ENCODE data around the gene SFRP2. TPM values are rescaled to one million over a fixed set of nuclear protein-coding genes. Genes with fewer than 3 reads are reported as not detected.

The SFRP2 gene
- total and polyA plus RNA-seq, 12 donors: 0.30 to 5.2 (median 0.77) TPM; not detected in 5

DNA sequence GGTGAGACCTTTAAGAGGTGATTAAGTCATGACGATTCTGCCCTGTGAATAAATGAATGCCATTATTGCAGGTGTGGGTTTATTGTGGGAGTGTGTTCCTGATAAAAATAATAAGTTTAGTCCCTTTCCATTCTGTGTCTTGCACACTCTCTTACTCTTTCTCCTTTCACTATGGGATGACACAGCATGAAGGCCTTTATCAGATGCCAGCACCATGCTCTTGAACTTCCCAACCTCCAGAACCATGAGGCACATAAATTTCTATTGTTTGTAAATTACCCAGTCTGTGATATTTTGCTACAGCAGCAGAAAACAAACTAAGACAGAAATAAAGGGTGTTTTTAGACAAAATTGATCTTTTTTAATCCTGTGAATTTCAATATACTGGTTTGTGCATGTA is 10.5 kb downstream of the SFRP2 start:
- TF ChIP-seq, protein P1, sequence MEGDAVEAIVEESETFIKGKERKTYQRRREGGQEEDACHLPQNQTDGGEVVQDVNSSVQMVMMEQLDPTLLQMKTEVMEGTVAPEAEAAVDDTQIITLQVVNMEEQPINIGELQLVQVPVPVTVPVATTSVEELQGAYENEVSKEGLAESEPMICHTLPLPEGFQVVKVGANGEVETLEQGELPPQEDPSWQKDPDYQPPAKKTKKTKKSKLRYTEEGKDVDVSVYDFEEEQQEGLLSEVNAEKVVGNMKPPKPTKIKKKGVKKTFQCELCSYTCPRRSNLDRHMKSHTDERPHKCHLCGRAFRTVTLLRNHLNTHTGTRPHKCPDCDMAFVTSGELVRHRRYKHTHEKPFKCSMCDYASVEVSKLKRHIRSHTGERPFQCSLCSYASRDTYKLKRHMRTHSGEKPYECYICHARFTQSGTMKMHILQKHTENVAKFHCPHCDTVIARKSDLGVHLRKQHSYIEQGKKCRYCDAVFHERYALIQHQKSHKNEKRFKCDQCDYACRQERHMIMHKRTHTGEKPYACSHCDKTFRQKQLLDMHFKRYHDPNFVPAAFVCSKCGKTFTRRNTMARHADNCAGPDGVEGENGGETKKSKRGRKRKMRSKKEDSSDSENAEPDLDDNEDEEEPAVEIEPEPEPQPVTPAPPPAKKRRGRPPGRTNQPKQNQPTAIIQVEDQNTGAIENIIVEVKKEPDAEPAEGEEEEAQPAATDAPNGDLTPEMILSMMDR (IDR thresholded peaks at IDR 0.05): no peak
- Histone ChIP-seq H3K4me1 (no peaks in the 10 kb centered on the region), H3K36me3 (no peaks in the 10 kb centered on the region), H3K27me3 (peaks cover 0 to 70% (median 39%) of the 10 kb centered on the region in 7 donors), H3K9me3 (peaks cover 0 to 5% (median 0%) of the 10 kb centered on the region in 11 donors), H3K27ac (no peak overlapping the region), H3K4me3 (no peak overlapping the region)
- no peak for ATAC-seq
- intact Hi-C loops (cut with DNase I): no loop called here
- no peak for DNase-seq
- 88 to 94% methylated on average over 1 of the region's 1 CpG for WGBS, 2 donors

DNA sequence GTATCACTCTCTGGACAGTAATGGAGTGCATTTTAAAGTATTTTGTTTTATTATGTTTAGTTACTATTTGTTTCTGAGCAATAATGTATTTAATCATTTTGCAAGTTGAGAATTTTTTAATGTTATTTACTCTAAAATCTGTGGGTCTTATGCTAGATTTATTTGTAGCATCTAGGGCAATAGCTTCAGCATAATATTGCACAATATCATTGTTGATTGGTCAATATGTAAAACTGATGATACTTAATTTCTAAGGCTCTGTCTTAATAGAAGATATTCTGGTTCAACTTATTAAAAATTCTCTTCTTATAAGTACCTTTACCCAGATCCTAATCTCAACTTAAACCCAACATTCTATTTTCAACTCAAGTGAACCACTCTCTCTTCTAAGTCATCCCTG is 11.5 kb downstream of the SFRP2 start:
- no peak overlapping the region for H3K4me3 ChIP-seq
- TF ChIP-seq, protein P1 (IDR thresholded peaks at IDR 0.05): no peak
- no peak overlapping the region for H3K27ac ChIP-seq
- H3K27me3 ChIP-seq: peaks cover 0 to 69% (median 36%) of the 10 kb centered on the region in 7 donors
- intact Hi-C loops (cut with DNase I): no loop called here
- no peaks in the 10 kb centered on the region for H3K4me1 ChIP-seq
- H3K36me3 ChIP-seq: no peaks in the 10 kb centered on the region
- DNase-seq: no peak
- peaks cover 0 to 5% (median 0%) of the 10 kb centered on the region in 11 donors for H3K9me3 ChIP-seq
- no peak for ATAC-seq

DNA sequence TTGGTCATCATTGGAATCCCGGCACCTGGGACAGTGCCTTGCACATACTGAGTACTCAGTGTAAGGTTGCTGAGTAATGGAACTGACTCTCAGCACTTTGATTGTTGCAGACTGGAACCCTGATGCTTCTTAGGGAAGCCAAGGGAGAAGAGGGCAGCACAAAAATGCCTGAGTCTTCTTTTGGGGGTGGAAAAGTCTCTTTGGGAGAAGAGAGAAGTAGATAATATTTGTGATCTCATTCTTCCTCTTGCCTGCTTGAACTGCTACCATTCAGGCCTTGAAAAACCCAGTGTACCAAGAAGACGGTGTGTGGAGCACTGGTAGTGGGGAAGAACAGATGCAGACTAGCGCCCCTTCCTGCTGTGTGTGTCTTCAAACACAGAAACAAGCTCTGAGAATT is 12.3 kb downstream of the SFRP2 start:
- 80 to 83% methylated on average over 3 of the region's 3 CpGs for WGBS, 2 donors
- Histone ChIP-seq H3K4me3 (no peak overlapping the region), H3K4me1 (no peaks in the 10 kb centered on the region), H3K27ac (no peak overlapping the region), H3K27me3 (peaks cover 0 to 75% (median 29%) of the 10 kb centered on the region in 7 donors), H3K9me3 (peaks cover 0 to 5% (median 0%) of the 10 kb centered on the region in 11 donors), H3K36me3 (no peaks in the 10 kb centered on the region)
- intact Hi-C loops (cut with DNase I): no loop called here
- no peak for DNase-seq
- TF ChIP-seq, protein P1 (IDR thresholded peaks at IDR 0.05): no peak
- no peak for ATAC-seq

DNA sequence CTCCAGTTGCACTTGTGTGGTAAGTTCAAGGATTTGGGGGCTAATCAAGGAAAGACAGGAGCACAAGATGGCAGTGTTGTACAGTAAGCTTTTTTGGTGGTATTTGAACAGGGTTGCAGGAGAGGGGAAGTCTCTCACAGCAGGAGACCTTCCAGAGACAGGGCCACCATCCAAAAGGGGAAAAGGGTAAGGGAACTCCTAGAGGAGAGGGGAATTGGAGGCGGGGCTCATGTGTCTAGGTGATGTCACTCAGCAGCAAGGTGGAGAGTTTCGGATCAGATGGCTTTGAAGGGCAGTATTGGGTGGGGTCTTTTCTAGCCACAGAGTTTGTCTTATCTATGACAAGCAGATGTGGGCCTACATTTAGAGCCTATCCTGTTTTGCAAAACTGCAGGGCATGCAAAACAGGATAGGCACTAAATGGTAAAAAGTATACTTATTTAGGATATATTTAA is 15.6 kb downstream of the SFRP2 start:
- H3K4me3 ChIP-seq: no peak overlapping the region
- H3K27ac ChIP-seq: no peak overlapping the region
- H3K9me3 ChIP-seq: peaks cover 0 to 8% (median 0%) of the 10 kb centered on the region in 11 donors
- TF ChIP-seq, protein P1 (IDR thresholded peaks at IDR 0.05): no peak
- DNase-seq (no peak), ATAC-seq (no peak)
- 77 to 84% methylated on average over 2 of the region's 2 CpGs for WGBS, 2 donors
- H3K36me3 ChIP-seq: no peaks in the 10 kb centered on the region
- intact Hi-C loops (cut with DNase I): no loop called here
- H3K27me3 ChIP-seq: peaks cover 0 to 58% (median 14%) of the 10 kb centered on the region in 7 donors
- H3K4me1 ChIP-seq: no peaks in the 10 kb centered on the region

All from heart right ventricle (tissue), 16 donors.